Adrenal gland (tissue), 12 donors: ENCODE results near the gene RBM4B. TPM values are rescaled to one million over a fixed set of nuclear protein-coding genes. Genes with fewer than 3 reads are reported as not detected.

Experiments used
- DNase-seq, 7 donors: peaks; one replicate each; pipeline ENCODE4 v3.0.0-alpha.2; 2019 to 2020
- H3K27ac ChIP-seq, 5 donors: fragments of 200-600 bp; sonication (generic) in 4 of 5; 1 replicate in 3 of 5; 2 replicates in 2 of 5; pipeline versions ENCODE4 v1.5.1 to v1.8.0; 2016 to 2020; ENCODE audit warnings: mild to moderate bottlenecking in 1 of 5
- H3K27me3 ChIP-seq: fragments of 200-600 bp; 2 replicates; pipeline ENCODE4 v1.8.0; 2021
- H3K36me3 ChIP-seq, 2 donors: fragments of 200-600 bp; replicated peaks in 1 of 2; 1 replicate in 1 of 2; 2 replicates in 1 of 2; pipeline versions ENCODE4 v1.5.1 to v1.8.0; 2018 to 2022
- H3K4me1 ChIP-seq, 2 donors: fragments of 200-600 bp; replicated peaks in 1 of 2; 1 replicate in 1 of 2; 2 replicates in 1 of 2; pipeline versions ENCODE4 v1.5.1 to v1.8.0; 2018 to 2021
- H3K4me3 ChIP-seq, 4 donors: fragments of 200-600 bp; sonication (generic) in 3 of 4; one replicate each; pipeline ENCODE4 v1.5.1; 2016 to 2018
- H3K9me3 ChIP-seq, 3 donors: fragments of 200-600 bp; sonication (generic) in 1 of 3; replicated peaks in 1 of 3; 1 replicate in 2 of 3; 2 replicates in 1 of 3; pipeline versions ENCODE4 v1.5.1 to v1.8.0; 2016 to 2021
- CTCF ChIP-seq, 6 experiments: fragments of 450-650 bp in 4 of 6; fragments of 200-600 bp in 2 of 6; sonication (generic) in 1 of 6; IDR thresholded peaks; 1 replicate in 5 of 6; 2 replicates in 1 of 6; pipeline versions ENCODE4 v1.5.1 to v1.8.0; 2016 to 2021; ENCODE audit warnings: antibody characterized with exemption in 6 of 6, mild to moderate bottlenecking in 2 of 6, moderate library complexity in 1 of 6
- POLR2A ChIP-seq, 2 donors: fragments of 450-650 bp; IDR thresholded peaks; one replicate each; pipeline ENCODE4 v1.6.1; 2017; ENCODE audit warnings: antibody characterized with exemption in 2 of 2, mild to moderate bottlenecking in 2 of 2, moderate library complexity in 1 of 2
- WGBS, 4 donors: extraction: QIAGEN DNeasy Blood & Tissue Kit in 2 of 4; methylation state at CpG; one replicate each; pipeline versions ENCODE4 v1.1.5 to v1.1.7; 2013 to 2017; 5-methylcytosine and 5-hydroxymethylcytosine counted together
- intact Hi-C, 2 donors: fragments of 100-400 bp; cut with DNase I; formaldehyde crosslinking; loops; one replicate each; pipeline versions ENCODE4 v1.14.1 to v1.15.0; 2022 to 2023
- polyA plus RNA-seq, 3 donors: library from polyadenylated mRNA; stranded (reverse); fragments of 200-250 nt in 2 of 3; fragments of 350-450 nt in 1 of 3; fragmentation: Illumina TruSeq in 1 of 3; extraction: RNeasy Lipid Tissue Mini Kit (QIAGEN cat#74804) in 1 of 3; gene quantifications; one replicate each; pipeline ENCODE4 v1.2.3, GENCODE V29; 2013 to 2014
- total RNA-seq, 9 donors: library from RNA; depleted of rRNA in 4 of 9; stranded (reverse); fragments of >200 nt in 4 of 9; fragments of 120-200 nt in 1 of 9; fragmentation: NEBNext Ultra II Directional in 1 of 9; extraction: Animal tissue kit (Norgen Biotek cat#: 25700) in 1 of 9; gene quantifications; one replicate each; pipeline versions ENCODE4 v1.1.0 to v1.2.4, GENCODE V29; 2013 to 2023
- donor health status: healthy with polysubstance abuse.
- donor health status: Bipolar disorder and iron deficiency.
- donor health status: DM: yes; HTN: yes; CAD: no.
- donor health status: DM: no; HTN: no; CAD: no.
- donor health status: DM: no; HTN: no; CAD: no.
- donor health status: DM: yes; HTN: yes; CAD: no.

Gene RBM4B
- total and polyA plus RNA-seq, 12 donors, result 9.9 to 40.3 (median 20.6) TPM

DNA sequence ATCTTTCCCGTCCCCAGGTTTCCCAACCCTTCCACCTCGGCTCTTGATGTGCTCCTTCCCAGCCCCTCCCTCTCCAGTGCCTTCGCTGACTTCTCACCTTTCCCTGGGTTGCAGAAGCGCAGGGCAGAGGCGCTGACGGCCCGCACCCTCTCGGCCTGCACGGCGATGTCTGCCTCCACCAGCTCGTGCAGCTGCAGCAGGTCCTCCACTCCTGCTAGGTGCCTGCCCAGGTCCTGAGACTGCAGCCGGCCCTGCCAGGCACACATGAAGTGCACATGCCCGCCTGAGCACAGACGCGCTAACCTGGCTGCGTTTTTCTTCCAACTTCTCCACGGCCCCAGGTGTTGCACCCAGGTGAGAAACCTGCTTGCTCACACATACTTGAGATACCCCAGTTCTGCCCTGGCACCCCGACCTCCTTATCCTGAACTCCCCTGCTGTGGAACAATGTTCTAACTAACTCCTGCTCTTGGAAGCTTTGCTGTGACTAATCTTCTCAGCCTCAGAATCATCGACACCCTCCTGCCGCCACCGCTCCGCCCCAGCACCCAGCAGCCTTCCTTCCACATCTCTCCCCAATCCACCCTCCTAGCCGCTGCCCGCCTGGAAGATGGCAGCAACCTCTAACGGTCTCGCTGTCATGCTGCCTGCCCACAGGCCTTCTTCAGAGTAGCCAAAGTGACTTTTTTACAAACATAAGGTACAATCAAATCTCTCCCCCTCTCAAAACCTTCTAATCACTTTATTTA, 28.1 kb upstream of the RBM4B start:
- 92 to 96% (median 94%) methylated on average over 22 to 26 of the region's 26 CpGs for WGBS, 4 donors

GRCh38 chr11:66704659-66705360, 27.1 kb upstream of the RBM4B start:
- no peak for TF ChIP-seq CTCF (IDR thresholded peaks at IDR 0.05)
- DNase-seq, result no peak
- Histone ChIP-seq H3K36me3 (peaks cover 0 to 30% of the 10 kb centered on the region in 2 donors), H3K4me1 (no peaks in the 10 kb centered on the region), H3K27me3 (no peaks in the 10 kb centered on the region), H3K9me3 (no peaks in the 10 kb centered on the region), H3K4me3 (no peak overlapping the region), H3K27ac (no peak overlapping the region)
- intact Hi-C loops, result no loop called here
- WGBS, 4 donors, result 90 to 96% (median 95%) methylated on average over 9 to 46 of the region's 46 CpGs

More for the DNA sequence above, 28.1 kb upstream of the RBM4B start:
- Histone ChIP-seq H3K27me3 (no peaks in the 10 kb centered on the region), H3K4me3 (no peak overlapping the region), H3K27ac (no peak overlapping the region), H3K36me3 (peaks cover 0 to 37% of the 10 kb centered on the region in 2 donors), H3K9me3 (no peaks in the 10 kb centered on the region), H3K4me1 (no peaks in the 10 kb centered on the region)
- no peak for DNase-seq
- intact Hi-C loops, result no loop called here
- TF ChIP-seq POLR2A (IDR thresholded peaks at IDR 0.05) (no peak), CTCF (IDR thresholded peaks at IDR 0.05) (no peak)

DNA sequence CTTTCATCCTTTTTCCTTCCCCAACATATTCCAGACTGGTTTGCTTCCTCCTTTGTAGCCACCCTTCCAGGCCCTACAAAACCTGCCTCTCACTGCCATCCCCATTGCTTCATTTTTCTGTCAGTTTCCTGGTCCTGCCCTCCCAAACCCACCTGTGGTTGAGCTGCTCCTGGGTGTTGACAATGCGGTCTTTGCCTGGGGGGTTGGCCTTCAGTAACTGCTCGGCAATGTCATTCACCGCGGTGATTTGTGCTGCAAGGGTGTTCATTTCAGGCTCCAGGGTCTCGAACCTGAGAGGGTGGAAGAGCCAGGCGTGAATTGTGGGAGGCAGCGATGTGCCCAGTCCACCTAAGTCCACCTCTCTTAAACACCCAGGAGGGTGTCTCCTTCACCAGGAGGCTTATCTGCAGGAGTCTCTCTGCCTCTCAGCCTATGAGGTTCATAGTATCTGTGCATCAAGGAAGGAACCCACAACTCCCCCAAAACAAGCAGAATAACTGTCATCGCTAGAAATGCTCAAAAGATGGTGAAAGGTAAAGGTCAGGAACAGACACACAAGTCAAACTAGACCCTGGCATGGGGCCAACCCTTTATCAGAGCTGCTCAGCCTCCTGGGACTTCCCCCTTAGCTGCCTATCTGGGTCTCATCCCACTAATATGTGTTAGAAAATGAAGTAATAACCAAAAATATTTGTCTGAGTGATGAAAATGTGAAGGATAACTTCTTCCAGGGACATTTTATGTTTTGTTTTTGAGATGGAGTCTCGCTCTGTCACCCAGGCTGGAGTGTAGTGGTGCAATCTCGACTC, 23.9 kb upstream of the RBM4B start:
- whole genome bisulfite sequencing, 4 donors, result 84 to 90% (median 85%) methylated on average over 9 to 10 of the region's 10 CpGs
- TF ChIP-seq CTCF (IDR thresholded peaks at IDR 0.05), result no peak
- no peak for TF ChIP-seq POLR2A (IDR thresholded peaks at IDR 0.05)

GRCh38 chr11:66700742-66701141, 23.1 kb upstream of the RBM4B start:
- no peaks in the 10 kb centered on the region for H3K27me3 ChIP-seq
- peaks cover 0 to 25% of the 10 kb centered on the region in 2 donors for H3K36me3 ChIP-seq
- 96 to 100% (median 99%) methylated on average over 3 to 27 of the region's 27 CpGs for WGBS, 4 donors
- intact Hi-C loops, result no loop called here
- no peak for TF ChIP-seq POLR2A (IDR thresholded peaks at IDR 0.05)
- no peak for TF ChIP-seq CTCF (IDR thresholded peaks at IDR 0.05)
- no peaks in the 10 kb centered on the region for H3K9me3 ChIP-seq
- H3K4me3 ChIP-seq, result no peak overlapping the region
- H3K4me1 ChIP-seq, result no peaks in the 10 kb centered on the region
- no peak overlapping the region for H3K27ac ChIP-seq
- DNase-seq, result no peak

More for the DNA sequence above, 23.9 kb upstream of the RBM4B start:
- H3K4me3 ChIP-seq, result no peak overlapping the region
- no peak overlapping the region for H3K27ac ChIP-seq
- intact Hi-C loops, result no loop called here
- H3K36me3 ChIP-seq, result peaks cover 0 to 25% of the 10 kb centered on the region in 2 donors
- peak in 6 of 7 donors; percentile 60 to 76 (median 74) for DNase-seq
- no peaks in the 10 kb centered on the region for H3K27me3 ChIP-seq
- no peaks in the 10 kb centered on the region for H3K9me3 ChIP-seq
- no peaks in the 10 kb centered on the region for H3K4me1 ChIP-seq
